NCI-H82 treated with DMSO at 0.1 percent for 48 hours (cell line): ENCODE results near the gene KDM5A.
"Not testable (repeated sequence)": the region's sequence is repeated elsewhere in the genome, so short reads cannot be mapped to it uniquely, and the experiment has no call there.

ENCODE experiments used
- DNase-seq: peaks from one replicate; lab custom pipeline; 2025; ENCODE audit not compliant: unreplicated experiment; lab: John Stamatoyannopoulos, UW

KDM5A gene

DNA sequence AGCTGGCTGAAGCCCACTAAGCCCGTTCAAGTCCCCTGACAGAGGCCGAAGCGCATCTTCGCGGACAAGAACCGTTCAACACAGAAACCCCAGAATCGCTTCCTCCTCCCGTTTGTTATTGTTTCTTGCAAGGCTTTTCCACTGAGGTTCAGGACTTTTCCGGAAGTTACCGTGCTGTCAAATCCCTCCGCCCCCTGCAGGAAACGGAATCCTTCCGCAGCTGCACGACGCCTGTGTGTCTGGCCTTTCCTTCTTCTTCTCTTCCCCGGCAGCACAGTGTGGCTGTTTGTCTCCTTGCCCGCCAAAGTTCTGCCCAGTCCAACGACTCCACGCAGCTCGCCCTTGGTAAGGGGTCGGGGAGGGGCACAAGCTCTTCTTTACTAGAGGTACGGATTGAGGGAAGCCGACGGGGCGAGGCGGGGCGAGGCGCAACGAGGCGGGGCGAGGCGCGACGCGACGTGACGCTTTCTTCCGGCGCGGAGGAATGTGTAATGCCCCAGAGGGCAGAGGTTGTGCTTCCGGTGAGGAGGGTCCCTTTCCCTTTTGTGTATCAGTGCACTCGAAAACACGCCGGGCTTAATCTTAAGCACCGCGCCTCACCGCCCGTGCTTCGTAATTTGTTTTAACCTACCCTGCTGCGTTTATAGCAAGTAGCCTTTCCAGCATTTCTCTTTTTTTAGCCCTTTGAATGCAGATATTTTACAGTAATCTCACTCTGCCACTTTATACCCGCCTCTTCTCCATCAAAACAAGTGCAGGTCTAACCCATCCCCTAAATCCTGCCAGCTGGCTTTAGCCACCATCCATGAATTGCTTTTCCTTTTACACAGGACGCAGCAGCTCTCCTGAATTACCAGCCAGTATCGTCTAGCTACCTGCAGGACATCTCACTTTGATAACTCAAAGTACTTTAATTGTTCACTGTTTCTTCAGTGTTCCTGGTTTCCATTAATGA lies at the start of gene KDM5A:
Gene KDM5A, minus strand, starts transcription at position 179 of the 955 bp plus-strand sequence. CDS start 229 bp downstream, outside the sequence.
- no peak for DNase-seq

DNA sequence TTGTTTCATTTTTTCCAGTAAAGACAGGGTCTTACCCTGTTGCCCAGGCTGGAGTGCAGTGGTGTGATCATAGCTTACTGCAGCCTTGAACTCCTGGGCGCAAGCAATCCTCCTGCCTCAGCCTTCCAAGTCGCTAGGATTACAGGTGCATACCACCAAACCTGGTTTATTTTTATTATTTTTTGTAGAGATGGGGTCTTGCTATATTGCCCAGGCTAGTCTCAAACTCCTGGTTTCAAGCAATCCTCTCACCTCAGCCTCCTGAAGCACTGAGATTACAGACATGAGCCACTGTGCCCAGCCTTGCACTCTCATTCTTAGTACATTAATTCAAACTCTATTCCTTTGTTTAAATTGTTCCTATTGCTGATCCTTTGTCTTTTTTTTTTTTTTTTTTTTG lies 46.6 kb upstream of the KDM5A start:
- DNase-seq: not testable (repeated sequence)

DNA sequence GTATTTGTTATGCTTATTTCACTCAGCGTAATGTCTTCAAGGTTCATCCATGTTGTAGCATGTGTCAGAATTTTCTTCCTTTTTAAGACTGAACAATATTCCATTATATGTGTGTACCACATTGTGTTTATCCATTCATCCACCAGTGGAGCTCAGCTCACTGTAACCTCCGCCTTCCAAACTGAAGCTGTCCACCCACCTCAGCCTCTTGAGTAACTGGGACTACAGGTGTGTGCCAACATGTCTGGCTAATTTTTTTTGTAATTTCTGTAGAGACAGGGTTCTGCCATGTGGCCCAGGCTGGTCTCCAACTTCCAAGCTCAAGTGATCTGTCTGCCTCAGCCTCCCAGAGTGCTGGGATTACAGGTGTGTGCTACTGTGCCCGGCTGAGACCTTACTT lies 33.4 kb upstream of the KDM5A start:
- no peak for DNase-seq

DNA sequence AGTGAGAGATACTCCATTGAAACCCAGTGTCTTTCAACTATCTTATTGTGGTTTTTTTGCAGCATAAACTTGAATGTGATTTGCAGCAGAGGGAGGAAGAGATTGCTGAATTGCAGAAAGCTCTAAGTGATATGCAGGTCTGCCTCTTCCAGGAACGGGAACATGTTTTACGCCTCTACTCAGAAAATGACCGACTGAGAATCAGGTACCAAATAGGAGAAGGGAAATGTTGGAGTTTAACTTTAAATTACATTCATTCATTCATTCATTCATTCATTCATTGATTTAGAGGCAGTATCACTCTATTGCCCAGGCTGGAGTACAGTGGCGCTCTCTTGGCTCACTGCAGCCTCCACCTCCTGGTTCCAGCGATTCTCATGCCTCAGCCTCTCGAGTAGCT lies 29.3 kb upstream of the KDM5A start:
- no peak for DNase-seq

DNA sequence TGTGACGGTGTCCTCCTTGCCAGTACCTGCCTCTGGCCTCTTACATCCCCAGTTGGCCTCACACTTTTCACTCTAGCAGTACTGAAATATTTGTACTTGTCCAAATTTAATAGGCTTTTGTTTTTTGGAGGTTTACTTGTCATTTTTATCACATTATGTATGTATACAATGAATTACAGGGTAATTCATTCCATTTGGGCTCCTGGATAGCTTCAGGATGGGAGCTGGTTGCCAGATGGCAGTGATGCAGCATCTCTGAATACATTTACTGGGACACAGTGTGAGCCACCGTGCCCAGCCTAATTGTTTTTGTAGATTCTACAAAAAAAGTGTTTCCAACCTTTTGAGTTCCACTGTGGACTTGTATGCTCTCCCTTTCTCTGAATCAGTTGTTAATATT lies 25.7 kb upstream of the KDM5A start:
- DNase-seq: no peak

DNA sequence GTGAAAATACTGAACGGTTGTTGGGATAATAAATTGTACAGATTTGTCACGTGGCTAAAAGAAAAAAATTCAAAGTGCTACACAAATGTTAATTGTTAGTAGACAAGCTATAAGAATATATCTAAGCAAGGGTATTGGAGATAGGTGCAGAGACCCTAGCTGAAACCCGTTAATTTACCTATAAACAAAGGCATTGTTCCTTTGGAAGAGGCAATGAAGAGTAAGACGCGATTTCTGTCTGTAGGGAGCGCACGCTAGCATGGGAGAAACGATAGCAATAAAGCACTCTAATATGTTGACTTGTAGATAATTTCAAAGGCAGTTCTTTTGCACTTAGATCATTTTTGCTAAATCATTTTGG lies 12.9 kb upstream of the KDM5A start:
- no peak for DNase-seq

DNA sequence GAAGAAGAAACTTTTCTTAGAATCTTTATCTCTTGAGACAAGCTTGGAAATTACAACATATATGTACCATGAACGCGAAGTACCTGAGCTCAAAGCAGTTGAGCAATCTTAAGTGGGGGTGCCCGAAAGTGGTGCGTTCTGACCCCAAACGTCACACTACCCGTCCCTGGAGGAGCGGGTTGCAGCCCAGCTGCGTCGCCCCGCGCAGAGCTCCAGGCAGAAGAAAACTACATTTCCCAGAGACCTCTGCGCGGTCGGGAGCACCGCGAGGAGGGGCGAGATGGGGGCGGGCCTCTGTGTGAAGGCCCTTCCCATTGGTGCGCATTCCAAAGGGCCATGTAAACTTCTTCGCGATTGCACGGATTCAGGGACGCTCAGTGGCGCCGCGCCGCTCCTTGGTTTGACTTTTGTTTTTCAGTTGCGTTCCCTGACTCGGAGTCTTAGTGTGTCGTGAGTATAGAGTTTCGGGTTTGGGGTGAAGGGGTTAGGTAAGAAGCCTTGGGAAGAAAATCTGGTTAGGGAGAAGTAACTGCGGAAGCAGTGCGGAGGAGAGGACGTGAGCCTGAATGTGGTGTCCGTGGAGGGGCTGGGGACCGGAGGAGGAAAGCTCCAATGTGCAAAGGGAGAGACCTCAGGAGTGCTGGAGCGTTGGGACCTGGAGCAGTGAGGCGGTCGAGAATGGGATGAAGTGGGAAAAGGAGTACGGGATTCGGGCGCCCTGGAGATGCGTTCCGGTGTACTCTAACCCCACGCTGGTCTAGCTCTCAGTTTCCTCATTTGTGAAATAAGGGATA lies 12.3 kb upstream of the KDM5A start, which contains the start of gene CCDC77:
Gene CCDC77, plus strand, starts transcription at position 410 of the 794 bp plus-strand sequence. CDS start 7,740 bp downstream, outside the sequence.
- DNase-seq: no peak

DNA sequence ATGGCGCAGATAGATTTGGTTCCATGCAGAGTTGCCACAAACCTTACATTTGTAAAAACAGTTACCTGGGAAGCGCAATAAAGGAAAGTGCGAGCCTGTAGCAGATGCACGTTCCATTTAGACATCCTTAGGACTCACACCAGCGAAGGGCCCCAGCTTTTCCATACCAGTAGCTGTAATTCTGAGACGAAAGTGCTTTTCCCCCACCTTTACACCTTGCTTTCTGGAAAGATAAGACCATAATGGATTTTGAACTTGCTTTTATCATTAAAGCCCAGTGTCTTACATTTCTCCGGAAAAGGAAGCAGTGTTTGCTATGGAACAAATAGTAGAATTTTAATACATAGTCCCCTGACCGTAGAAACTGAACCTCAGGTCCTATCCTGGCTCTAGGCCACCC lies 11.7 kb upstream of the KDM5A start:
- no peak for DNase-seq

DNA sequence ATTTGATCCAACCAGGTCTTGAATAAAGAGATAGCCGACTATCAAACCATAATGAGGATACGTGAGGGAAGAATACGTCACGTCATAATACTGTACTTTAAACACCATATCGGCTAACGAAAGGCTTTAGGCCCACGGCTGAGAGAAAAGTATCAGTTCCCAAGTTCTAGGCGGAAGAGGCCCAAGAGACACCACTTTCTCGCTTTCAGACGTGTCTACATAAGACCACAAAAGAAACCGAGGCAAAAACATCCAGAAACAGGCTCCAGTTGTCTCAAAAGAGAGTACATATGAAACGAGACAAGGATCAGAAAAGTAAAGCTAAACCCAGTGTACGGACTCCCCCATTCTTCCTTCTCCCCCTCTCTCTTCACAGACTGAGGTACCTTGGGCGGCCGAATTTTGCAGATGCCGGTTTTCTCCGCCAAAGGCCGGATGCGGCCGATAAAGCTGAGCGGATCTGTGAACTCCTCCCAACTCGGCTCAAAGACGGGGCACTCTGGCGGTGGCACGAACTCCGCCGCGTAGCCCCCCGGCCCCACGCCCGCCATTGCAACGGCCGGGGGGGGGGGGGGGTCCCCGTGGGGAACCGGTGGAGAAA lies 479 bp downstream of the KDM5A start:
- no peak for DNase-seq

DNA sequence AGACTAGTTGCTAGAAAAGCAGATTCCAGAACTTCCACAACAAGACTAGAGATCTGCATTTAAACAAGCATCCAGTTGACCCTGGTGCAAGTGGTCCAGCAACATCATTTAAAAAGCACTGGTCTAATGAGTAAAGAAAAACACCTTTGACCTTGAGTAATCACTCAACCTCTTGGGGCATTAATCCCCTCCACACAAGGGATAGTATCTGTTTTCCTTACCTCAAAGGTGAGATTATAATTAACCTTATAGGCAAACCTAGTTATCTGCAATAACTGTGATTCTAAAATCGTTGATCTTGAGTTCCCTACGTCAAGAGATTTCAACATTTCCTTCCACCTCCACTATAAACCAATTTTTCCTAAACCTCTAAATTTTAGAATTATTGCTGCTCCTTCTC lies 1.1 kb downstream of the KDM5A start:
- no peak for DNase-seq

DNA sequence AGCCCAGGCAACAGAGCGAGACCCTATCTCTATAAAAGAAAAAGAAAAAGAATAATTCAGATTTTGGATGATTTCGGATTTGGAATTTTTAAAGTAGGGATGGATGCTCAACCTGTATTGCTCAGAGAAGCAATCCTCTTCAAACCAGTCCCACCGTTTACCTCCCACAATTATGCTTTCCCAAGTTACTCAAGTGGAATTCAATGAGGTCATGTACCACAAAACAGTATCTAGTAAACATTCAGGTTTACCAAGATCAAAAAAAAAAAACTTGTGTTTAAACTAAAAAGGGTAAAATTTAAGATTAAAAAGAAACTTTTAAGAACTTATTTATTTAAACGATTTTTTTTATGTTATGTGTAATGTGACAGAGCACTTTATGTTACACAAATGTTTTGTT lies 2.5 kb downstream of the KDM5A start:
- DNase-seq: no peak

DNA sequence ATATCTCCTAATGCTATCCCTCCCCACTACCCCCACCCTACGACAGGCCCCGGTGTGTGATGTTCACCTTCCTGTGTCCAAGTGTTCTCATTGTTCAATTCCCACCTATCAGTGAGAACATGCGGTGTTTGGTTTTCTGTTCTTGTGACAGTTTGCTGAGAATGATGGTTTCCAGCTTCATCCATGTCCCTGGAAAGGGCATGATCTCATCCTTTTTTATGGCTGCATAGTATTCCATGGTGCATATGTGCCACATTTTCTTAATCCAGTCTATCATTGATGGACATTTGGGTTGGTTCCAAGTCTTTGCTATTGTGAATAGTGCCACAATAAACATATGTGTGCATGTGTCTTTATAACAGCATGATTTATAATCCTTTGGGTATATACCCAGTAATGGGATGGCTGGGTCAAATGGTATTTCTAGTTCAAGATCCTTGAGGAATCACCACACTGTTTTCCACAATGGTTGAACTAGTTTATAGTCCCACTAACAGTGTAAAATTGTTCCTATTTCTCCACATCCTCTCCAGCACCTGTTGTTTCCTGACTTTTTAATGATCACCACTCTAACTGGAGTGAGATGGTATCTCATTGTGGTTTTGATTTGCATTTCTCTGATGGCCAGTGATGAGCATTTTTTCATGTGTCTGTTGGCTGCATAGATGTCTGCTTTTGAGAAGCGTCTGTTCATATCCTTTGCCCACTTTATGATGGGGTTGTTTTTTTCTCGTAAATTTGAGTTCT lies 18.2 kb downstream of the KDM5A start:
- DNase-seq: not testable (repeated sequence)

DNA sequence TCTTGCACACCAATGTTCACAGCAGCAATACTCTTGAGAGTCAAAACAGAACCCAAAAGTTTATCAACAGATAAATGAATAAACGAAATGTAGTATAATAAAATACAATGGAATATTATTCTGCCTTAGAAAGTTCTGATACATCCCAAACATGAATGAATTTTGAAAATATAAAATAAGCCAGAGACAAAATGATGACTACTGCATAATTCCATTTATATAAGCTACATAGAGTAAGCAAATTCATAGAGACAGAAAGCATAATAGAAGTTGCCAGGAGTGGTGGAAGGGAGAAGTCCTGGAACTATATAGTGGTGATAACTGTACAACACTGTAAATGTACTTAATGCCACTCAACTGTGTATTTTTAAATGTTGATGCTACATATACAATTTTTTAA lies 21.1 kb downstream of the KDM5A start:
- DNase-seq: no peak

DNA sequence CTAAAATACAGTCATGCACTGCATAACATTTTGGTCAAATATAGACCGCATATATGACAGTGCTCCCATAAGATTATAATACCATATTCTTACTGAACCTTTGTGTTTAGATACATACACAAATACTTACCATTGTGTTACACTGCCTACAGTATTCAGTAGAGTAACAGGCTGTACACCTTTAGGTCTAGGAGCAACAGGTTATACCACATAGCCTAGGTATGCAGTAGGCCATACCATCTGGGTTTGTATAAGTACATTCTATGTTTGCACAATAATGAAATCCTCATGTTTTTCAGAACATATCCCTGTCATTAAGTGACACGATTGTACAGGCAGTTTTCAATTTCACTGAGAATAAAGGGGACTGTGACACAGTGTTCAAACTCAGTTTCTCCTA lies 22.3 kb downstream of the KDM5A start:
- no peak for DNase-seq

DNA sequence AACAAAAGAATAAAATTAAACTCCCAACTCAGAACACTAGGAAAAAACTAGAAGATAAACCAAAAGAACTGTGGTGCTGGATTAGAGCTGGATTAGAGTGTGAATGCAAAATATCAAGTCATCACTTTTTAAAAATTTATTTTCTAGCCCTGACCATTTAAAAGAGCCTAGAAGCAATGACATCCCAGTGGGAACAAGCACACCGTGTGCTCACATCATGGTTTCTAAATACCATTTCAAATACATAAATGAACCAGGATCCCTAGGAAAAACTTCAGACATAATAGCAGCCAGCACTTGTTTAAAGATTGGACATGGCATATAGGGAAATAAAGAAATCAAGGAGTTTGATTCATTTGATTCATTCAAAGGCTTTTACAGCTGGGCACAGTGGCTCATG lies 30.0 kb downstream of the KDM5A start:
- no peak for DNase-seq

DNA sequence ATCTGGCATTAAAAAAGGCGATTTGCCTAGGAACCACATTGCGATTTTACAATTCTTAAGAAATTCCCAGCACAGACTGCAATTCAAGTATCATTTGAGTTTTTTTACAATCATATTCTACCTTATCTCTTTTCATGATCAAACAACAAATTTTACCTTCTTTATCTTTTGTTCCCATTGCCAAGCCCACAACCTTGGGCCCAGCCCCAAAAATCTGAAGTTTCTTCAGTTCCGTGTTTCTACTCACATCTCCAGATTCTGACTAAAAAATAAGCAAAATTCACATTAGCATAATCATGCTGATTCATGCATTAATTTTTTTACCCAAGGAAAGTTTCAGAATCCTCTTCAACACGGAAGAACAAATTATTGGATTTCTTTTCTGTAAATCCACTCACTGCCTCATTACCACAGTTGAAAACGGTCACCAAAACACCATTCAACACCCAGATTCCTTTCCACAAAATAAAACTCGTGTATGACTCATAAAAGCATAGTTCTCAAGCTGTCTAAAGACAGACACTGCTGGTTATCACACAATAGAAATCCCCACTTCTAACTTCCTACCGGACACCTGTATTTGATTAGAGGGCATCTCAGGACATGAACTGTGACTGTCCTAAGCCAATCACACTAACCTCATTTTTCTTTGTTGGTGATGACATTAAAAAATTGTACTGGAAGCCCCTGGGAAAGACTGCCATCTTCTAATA lies 32.7 kb downstream of the KDM5A start:
- no peak for DNase-seq

DNA sequence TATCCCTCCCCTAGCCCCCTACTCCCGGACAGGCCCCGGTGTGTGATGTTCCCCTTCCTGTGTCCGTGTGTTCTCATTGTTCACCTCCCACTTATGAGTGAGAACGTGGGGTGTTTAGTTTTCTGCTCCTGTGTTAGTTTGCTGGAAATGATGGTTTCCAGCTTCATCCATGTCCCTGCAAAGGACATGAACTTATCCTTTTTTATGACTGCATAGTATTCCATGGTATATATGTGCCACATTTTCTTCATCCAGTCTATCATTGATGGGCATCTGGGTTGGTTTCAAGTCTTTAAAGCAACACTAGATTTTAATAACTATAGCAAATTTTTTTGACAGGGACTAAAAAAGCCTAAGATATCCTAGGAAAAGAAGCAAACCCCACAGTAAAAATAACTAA lies 37.9 kb downstream of the KDM5A start:
- DNase-seq: not testable (repeated sequence)

DNA sequence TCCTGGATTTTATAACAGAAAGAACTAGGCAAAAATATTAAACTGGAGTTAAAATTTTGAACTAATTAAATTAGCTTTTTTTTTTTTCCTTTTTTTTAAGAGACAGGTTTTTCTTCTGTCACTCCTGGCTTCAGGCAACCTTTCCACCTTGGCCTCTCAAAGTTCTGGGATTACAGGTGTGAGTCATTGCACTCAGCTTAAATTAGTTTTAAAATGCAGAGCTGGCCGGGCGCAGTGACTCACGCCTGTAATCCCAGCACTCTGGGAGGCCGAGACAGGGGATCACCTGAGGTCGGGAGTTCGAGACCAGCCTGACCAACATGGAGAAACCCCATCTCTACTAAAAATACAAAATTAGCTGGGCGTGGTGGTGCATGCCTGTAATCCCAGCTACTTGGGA lies 39.5 kb downstream of the KDM5A start:
- not testable (repeated sequence) for DNase-seq

DNA sequence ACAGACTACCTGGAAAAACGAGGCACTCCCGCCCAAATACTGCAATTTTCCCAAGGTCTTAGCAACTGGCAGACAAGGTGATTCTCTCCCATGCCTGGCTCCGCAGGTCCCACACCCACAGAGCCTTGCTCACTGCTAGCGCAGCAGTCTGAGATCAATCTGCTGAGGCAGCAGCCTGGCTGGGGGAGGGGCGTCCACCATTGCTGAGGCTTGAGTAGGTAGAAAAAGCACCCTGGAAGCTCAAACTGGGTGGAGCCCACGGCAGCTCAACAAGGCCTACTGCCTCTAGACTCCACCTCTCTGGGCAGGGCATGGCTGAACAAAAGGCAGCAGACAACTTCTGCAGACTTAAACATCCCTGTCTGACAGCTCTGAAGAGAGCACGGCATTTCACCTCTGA lies 46.1 kb downstream of the KDM5A start:
- not testable (repeated sequence) for DNase-seq

DNA sequence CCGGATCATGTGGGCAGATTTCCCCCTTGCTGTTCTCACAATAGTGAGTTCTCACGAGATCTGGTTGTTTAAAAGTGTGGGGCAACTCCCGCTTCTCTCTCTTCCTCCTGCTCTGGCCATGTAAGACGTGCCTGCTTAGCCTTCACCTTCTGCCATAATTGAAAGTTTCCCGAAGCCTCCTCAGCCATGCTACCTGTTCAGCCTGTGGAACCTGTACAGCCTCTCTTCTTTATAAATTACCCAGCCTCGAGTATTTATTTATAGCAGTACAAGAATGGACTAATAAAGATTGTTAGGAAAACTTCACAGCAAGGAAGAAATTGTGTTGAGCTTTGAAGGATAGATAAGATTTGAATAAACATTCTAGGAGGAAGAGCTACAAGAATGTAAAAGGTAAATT lies 52.1 kb downstream of the KDM5A start:
- DNase-seq: no peak
